HEK293 (cell line): Measurements from ENCODE around the gene AIRE.

Source experiments
- CTCF ChIA-PET: fragments of 350-600 bp; formaldehyde crosslinking; extraction: SDS; loops from one replicate; lab custom pipeline; 2021; ENCODE audit warnings: antibody characterized with exemption; lab: Yijun Ruan, JAX
- POLR2A ChIA-PET: fragments of 300-600 bp; formaldehyde crosslinking; extraction: SDS; loops from one replicate; lab custom pipeline; 2020; ENCODE audit warnings: antibody characterized with exemption, inconsistent platforms; lab: Yijun Ruan, JAX
- H3K27ac ChIP-seq: fragments of 200-500 bp; sonication (Bioruptor generic); 2 replicates; pipeline ENCODE4 v1.5.1; 2014; ENCODE audit warnings: low read depth, low read length, control low read depth, inconsistent platforms; ENCODE audit errors: extremely low read depth
- H3K36me3 ChIP-seq, 2 experiments: fragments of 200-500 bp in 1 of 2; sonication (Bioruptor generic) in 1 of 2; 1 replicate in 1 of 2; 2 replicates in 1 of 2; pipeline ENCODE4 v1.5.1; 2014 to 2017; ENCODE audit warnings: inconsistent platforms in 2 of 2, low read length in 2 of 2; ENCODE audit not compliant: control insufficient read depth in 2 of 2, insufficient read depth in 1 of 2
- H3K4me1 ChIP-seq: fragments of 200-500 bp; sonication (Bioruptor generic); 2 replicates; pipeline ENCODE4 v1.5.1; 2014; ENCODE audit warnings: mild to moderate bottlenecking, low read length, inconsistent platforms; ENCODE audit not compliant: control insufficient read depth, insufficient read depth
- H3K4me3 ChIP-seq: 2 replicates; pipeline ENCODE4 v1.5.1; 2011; ENCODE audit warnings: low read depth, mild to moderate bottlenecking, control low read depth, low read length, moderate library complexity
- H3K9me3 ChIP-seq: fragments of 200-500 bp; sonication (Bioruptor generic); 2 replicates; pipeline ENCODE4 v1.5.1; 2014; ENCODE audit warnings: low read depth, low read length, inconsistent platforms; ENCODE audit not compliant: control insufficient read depth, insufficient read depth
- GLIS2 ChIP-seq: fragments of 450-650 bp; formaldehyde crosslinking; IDR thresholded peaks from 2 replicates; pipeline ENCODE4 v1.5.1; 2016; ENCODE audit warnings: missing biosample characterization, missing genetic modification characterization
- KLF10 ChIP-seq: fragments of 450-650 bp; IDR thresholded peaks from 2 replicates; pipeline ENCODE4 v1.5.1; 2018; ENCODE audit warnings: missing biosample characterization, mild to moderate bottlenecking, missing genetic modification characterization
- ZNF138 ChIP-seq: fragments of 450-650 bp; formaldehyde crosslinking; IDR thresholded peaks from 2 replicates; pipeline ENCODE4 v1.5.1; 2016; ENCODE audit warnings: missing biosample characterization, missing genetic modification characterization, borderline replicate concordance
- ZNF223 ChIP-seq: fragments of 450-650 bp; formaldehyde crosslinking; IDR thresholded peaks from 2 replicates; pipeline ENCODE4 v1.5.1; 2016; ENCODE audit warnings: missing biosample characterization, missing genetic modification characterization
- ZNF24 ChIP-seq: fragments of 450-650 bp; formaldehyde crosslinking; IDR thresholded peaks from 2 replicates; pipeline ENCODE4 v1.5.1; 2016; ENCODE audit warnings: missing biosample characterization, missing genetic modification characterization
- ZNF302 ChIP-seq: fragments of 450-650 bp; formaldehyde crosslinking; IDR thresholded peaks from 2 replicates; pipeline ENCODE4 v1.5.1; 2016; ENCODE audit warnings: missing biosample characterization, missing genetic modification characterization, low read depth
- ZNF623 ChIP-seq: fragments of 450-650 bp; formaldehyde crosslinking; IDR thresholded peaks from 2 replicates; pipeline ENCODE4 v1.5.1; 2016; ENCODE audit warnings: missing biosample characterization, missing genetic modification characterization
- ZNF626 ChIP-seq: fragments of 450-650 bp; sonication (Bioruptor Pico); formaldehyde crosslinking; IDR thresholded peaks from 2 replicates; pipeline ENCODE4 v1.5.1; 2018; ENCODE audit warnings: missing biosample characterization, missing genetic modification characterization, inconsistent platforms
- ZNF701 ChIP-seq: fragments of 450-650 bp; formaldehyde crosslinking; IDR thresholded peaks from 2 replicates; pipeline ENCODE4 v1.5.1; 2016; ENCODE audit warnings: missing biosample characterization, missing genetic modification characterization
- ZNF843 ChIP-seq: fragments of 450-650 bp; formaldehyde crosslinking; IDR thresholded peaks from 2 replicates; pipeline ENCODE4 v1.5.1; 2016; ENCODE audit warnings: missing biosample characterization, missing genetic modification characterization
- TF ChIP-seq, protein P1 (sequence below): fragments of 450-650 bp; formaldehyde crosslinking; IDR thresholded peaks from 2 replicates; pipeline ENCODE4 v1.5.1; 2016; ENCODE audit warnings: missing biosample characterization, missing genetic modification characterization, borderline replicate concordance
- TF ChIP-seq, protein P2 (sequence below): fragments of 450-650 bp; formaldehyde crosslinking; IDR thresholded peaks from 2 replicates; pipeline ENCODE4 v1.5.0; 2017; ENCODE audit warnings: missing biosample characterization, missing genetic modification characterization, borderline replicate concordance
- TF ChIP-seq, protein P3 (sequence below): fragments of 450-650 bp; formaldehyde crosslinking; IDR thresholded peaks from 2 replicates; pipeline ENCODE4 v1.5.1; 2016; ENCODE audit warnings: missing biosample characterization, missing genetic modification characterization
- TF ChIP-seq, protein P4 (sequence below): fragments of 450-650 bp; formaldehyde crosslinking; IDR thresholded peaks from 2 replicates; pipeline ENCODE4 v1.5.1; 2016; ENCODE audit warnings: missing biosample characterization, missing genetic modification characterization
- TF ChIP-seq, protein P5 (sequence below): fragments of 450-650 bp; formaldehyde crosslinking; IDR thresholded peaks from 2 replicates; pipeline ENCODE4 v1.5.1; 2016; ENCODE audit warnings: missing biosample characterization, missing genetic modification characterization

AIRE gene

DNA sequence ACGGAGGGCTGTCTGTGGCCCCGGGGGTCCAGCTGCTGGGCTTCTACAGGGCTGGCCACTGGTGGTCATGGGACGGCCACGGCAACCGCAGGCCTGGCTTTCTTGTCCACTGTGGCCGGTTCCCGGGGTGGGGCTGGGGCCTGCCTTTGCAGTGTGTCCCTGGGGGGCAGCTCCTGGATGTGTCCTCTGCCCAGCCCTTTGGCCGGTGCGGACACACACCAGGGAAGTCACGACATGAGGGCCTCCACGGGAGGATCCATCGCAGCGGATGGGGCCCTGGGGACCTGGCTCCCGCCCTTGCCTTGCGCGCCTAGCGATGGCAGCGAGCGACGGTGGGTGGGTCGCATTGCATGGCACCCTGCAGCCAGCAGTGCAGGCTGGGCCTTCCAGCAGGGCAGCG, 32.2 kb downstream of the AIRE start (continued):
- TF ChIP-seq, protein P1, sequence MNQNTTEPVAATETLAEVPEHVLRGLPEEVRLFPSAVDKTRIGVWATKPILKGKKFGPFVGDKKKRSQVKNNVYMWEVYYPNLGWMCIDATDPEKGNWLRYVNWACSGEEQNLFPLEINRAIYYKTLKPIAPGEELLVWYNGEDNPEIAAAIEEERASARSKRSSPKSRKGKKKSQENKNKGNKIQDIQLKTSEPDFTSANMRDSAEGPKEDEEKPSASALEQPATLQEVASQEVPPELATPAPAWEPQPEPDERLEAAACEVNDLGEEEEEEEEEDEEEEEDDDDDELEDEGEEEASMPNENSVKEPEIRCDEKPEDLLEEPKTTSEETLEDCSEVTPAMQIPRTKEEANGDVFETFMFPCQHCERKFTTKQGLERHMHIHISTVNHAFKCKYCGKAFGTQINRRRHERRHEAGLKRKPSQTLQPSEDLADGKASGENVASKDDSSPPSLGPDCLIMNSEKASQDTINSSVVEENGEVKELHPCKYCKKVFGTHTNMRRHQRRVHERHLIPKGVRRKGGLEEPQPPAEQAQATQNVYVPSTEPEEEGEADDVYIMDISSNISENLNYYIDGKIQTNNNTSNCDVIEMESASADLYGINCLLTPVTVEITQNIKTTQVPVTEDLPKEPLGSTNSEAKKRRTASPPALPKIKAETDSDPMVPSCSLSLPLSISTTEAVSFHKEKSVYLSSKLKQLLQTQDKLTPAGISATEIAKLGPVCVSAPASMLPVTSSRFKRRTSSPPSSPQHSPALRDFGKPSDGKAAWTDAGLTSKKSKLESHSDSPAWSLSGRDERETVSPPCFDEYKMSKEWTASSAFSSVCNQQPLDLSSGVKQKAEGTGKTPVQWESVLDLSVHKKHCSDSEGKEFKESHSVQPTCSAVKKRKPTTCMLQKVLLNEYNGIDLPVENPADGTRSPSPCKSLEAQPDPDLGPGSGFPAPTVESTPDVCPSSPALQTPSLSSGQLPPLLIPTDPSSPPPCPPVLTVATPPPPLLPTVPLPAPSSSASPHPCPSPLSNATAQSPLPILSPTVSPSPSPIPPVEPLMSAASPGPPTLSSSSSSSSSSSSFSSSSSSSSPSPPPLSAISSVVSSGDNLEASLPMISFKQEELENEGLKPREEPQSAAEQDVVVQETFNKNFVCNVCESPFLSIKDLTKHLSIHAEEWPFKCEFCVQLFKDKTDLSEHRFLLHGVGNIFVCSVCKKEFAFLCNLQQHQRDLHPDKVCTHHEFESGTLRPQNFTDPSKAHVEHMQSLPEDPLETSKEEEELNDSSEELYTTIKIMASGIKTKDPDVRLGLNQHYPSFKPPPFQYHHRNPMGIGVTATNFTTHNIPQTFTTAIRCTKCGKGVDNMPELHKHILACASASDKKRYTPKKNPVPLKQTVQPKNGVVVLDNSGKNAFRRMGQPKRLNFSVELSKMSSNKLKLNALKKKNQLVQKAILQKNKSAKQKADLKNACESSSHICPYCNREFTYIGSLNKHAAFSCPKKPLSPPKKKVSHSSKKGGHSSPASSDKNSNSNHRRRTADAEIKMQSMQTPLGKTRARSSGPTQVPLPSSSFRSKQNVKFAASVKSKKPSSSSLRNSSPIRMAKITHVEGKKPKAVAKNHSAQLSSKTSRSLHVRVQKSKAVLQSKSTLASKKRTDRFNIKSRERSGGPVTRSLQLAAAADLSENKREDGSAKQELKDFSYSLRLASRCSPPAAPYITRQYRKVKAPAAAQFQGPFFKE (tag by site-specific recombination), result no peak
- TF ChIP-seq ZNF24 (tag by site-specific recombination) (no peak), ZNF623 (tag by site-specific recombination) (no peak), ZNF223 (tag by site-specific recombination) (no peak)
- TF ChIP-seq, protein P2, sequence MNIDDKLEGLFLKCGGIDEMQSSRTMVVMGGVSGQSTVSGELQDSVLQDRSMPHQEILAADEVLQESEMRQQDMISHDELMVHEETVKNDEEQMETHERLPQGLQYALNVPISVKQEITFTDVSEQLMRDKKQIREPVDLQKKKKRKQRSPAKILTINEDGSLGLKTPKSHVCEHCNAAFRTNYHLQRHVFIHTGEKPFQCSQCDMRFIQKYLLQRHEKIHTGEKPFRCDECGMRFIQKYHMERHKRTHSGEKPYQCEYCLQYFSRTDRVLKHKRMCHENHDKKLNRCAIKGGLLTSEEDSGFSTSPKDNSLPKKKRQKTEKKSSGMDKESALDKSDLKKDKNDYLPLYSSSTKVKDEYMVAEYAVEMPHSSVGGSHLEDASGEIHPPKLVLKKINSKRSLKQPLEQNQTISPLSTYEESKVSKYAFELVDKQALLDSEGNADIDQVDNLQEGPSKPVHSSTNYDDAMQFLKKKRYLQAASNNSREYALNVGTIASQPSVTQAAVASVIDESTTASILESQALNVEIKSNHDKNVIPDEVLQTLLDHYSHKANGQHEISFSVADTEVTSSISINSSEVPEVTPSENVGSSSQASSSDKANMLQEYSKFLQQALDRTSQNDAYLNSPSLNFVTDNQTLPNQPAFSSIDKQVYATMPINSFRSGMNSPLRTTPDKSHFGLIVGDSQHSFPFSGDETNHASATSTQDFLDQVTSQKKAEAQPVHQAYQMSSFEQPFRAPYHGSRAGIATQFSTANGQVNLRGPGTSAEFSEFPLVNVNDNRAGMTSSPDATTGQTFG (tag by site-specific recombination), result no peak

DNA sequence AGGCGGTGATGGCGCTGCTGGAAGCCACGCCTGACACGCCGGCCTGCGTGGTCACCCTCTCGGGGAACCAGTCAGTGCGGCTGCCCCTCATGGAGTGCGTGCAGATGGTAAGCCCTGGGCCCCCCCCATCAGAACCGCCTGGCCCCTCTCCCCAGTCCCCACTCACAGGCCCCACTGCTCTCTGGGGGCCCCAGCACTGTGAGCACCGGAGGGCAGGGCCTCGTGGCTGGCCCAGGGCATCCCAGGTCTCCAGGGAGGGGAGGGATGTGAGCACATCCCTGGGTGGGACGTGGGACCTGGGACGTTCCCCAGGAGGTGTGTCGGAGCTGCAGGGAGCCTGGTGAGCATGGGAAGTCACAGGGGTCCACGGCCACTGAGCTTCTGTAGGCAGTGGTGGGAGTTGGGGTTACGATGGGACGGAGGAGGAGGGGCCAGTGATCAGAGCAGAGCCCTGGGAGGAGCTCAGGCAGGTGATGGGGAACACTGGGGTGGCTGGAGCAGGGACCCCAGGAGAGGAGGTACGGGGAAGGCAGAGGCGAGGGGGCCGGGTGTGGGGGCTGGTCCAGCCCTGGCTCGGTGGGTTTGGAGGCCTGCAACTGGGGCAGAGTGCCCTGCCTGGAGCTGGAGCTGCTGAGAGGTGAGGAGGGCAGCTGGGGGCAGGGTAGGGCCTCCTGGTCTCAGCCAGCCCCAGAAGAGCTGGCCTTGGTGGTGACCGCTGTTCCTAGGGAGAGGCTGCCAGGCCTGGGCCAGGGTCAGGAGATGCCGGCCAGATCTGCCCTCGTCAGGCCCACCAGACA, 33.0 kb downstream of the AIRE start:
- POLR2A ChIA-PET, result no interaction called here

DNA sequence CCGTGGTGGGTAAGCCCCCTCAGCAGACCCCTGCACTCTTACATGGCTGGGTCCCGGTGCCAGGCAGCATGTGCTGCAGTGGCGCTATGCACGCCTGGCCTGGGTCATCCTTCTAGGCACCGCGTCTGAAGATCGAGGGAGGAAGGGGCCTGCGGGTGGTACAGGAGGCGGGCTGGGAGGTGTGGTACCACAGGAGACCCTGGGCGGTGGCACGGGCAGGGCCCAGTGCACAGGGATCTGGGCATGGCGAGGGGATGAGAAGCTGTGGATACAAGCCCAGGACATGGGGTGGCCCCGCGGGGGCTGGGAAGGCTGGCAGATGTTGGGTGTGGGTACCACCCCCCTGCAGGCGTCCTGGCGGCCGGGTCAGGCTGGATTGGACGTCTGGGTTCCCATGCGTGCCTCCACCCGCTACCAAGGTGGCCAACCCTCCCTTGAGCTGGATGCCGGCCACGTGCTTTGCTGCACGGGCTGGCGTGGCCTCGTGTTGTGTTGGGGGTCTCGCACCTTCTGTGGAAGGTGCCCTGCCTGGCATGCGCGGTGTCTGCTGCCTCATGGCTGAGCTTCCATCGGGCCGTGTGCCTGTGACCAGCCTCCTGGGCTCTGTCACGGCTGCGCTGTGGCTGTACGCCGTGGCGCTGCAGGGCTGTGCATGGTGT, 33.9 kb downstream of the AIRE start:
- Histone ChIP-seq H3K9me3 (no peaks in the 10 kb centered on the region), H3K4me1 (no peaks in the 10 kb centered on the region), H3K36me3 (peaks cover 3 to 93% of the 10 kb centered on the region in 2 experiments; a peak in 2 of 3 replicates), H3K27ac (no peak overlapping the region), H3K4me3 (no peak overlapping the region)
- POLR2A ChIA-PET, result interaction anchor here (0.8 kb wide), 1 partner anchor 9 kb away, joined by 3 read pairs; no protein-coding TSS in a partner anchor
- CTCF ChIA-PET, result interaction anchor here (1.2 kb wide), 1 partner anchor 10 kb away, joined by 3 read pairs; no protein-coding TSS in a partner anchor
- TF ChIP-seq, protein P3, sequence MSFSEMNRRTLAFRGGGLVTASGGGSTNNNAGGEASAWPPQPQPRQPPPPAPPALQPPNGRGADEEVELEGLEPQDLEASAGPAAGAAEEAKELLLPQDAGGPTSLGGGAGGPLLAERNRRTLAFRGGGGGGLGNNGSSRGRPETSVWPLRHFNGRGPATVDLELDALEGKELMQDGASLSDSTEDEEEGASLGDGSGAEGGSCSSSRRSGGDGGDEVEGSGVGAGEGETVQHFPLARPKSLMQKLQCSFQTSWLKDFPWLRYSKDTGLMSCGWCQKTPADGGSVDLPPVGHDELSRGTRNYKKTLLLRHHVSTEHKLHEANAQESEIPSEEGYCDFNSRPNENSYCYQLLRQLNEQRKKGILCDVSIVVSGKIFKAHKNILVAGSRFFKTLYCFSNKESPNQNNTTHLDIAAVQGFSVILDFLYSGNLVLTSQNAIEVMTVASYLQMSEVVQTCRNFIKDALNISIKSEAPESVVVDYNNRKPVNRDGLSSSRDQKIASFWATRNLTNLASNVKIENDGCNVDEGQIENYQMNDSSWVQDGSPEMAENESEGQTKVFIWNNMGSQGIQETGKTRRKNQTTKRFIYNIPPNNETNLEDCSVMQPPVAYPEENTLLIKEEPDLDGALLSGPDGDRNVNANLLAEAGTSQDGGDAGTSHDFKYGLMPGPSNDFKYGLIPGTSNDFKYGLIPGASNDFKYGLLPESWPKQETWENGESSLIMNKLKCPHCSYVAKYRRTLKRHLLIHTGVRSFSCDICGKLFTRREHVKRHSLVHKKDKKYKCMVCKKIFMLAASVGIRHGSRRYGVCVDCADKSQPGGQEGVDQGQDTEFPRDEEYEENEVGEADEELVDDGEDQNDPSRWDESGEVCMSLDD, result no peak
- TF ChIP-seq, protein P4, sequence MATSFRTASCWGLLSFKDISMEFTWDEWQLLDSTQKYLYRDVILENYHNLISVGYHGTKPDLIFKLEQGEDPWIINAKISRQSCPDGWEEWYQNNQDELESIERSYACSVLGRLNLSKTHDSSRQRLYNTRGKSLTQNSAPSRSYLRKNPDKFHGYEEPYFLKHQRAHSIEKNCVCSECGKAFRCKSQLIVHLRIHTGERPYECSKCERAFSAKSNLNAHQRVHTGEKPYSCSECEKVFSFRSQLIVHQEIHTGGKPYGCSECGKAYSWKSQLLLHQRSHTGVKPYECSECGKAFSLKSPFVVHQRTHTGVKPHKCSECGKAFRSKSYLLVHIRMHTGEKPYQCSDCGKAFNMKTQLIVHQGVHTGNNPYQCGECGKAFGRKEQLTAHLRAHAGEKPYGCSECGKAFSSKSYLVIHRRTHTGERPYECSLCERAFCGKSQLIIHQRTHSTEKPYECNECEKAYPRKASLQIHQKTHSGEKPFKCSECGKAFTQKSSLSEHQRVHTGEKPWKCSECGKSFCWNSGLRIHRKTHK (tag by site-specific recombination), result no peak
- TF ChIP-seq, protein P5, sequence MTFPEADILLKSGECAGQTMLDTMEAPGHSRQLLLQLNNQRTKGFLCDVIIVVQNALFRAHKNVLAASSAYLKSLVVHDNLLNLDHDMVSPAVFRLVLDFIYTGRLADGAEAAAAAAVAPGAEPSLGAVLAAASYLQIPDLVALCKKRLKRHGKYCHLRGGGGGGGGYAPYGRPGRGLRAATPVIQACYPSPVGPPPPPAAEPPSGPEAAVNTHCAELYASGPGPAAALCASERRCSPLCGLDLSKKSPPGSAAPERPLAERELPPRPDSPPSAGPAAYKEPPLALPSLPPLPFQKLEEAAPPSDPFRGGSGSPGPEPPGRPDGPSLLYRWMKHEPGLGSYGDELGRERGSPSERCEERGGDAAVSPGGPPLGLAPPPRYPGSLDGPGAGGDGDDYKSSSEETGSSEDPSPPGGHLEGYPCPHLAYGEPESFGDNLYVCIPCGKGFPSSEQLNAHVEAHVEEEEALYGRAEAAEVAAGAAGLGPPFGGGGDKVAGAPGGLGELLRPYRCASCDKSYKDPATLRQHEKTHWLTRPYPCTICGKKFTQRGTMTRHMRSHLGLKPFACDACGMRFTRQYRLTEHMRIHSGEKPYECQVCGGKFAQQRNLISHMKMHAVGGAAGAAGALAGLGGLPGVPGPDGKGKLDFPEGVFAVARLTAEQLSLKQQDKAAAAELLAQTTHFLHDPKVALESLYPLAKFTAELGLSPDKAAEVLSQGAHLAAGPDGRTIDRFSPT (tag by site-specific recombination), result no peak
- TF ChIP-seq ZNF138, result no peak
- no peak for TF ChIP-seq ZNF302 (tag by site-specific recombination)
- TF ChIP-seq ZNF843 (tag by site-specific recombination), result no peak
- no peak for TF ChIP-seq ZNF701 (tag by site-specific recombination)
- no peak for TF ChIP-seq ZNF626 (tag by site-specific recombination)
- TF ChIP-seq ZNF223 (tag by site-specific recombination), result no peak

More for the DNA sequence above, 33.0 kb downstream of the AIRE start:
- Histone ChIP-seq H3K27ac (no peak overlapping the region), H3K9me3 (no peaks in the 10 kb centered on the region), H3K36me3 (peaks cover 3 to 91% of the 10 kb centered on the region in 2 experiments; a peak in 2 of 3 replicates), H3K4me1 (no peaks in the 10 kb centered on the region), H3K4me3 (no peak overlapping the region)
- TF ChIP-seq KLF10 (tag by site-specific recombination) (no peak), GLIS2 (tag by site-specific recombination) (0 out of 2 replicates have a peak, but pooled peaks have one; percentile 9)
- CTCF ChIA-PET, result interaction anchor here (0.6 kb wide), 2 partner anchors 14 to 19 kb away, joined by 3 read pairs; no protein-coding TSS in a partner anchor
